Activated CD4-positive, alpha-beta memory T cell treated with anti-CD3 and anti-CD28 coated beads, Interleukin-2, amount 10 ng/mL, durations not matched to agents 7 days and 5 days (primary cell): ENCODE results near the gene CLEC16A. TPM values are rescaled to one million over a fixed set of nuclear protein-coding genes. Genes with fewer than 3 reads are reported as not detected.
A peak's percentile ranks its signal among the peaks of the same experiment; 100 is the strongest.

ENCODE experiments used
- CTCF ChIA-PET: fragments of 350-600 bp; sonication (Branson Sonifier 250); formaldehyde crosslinking; loops from one replicate; lab custom pipeline; 2021; ENCODE audit warnings: antibody characterized with exemption, inconsistent platforms; lab: Charles Lee
- POLR2A ChIA-PET: fragments of 350-600 bp; sonication (Branson Sonifier 250); formaldehyde crosslinking; loops from one replicate; lab custom pipeline; 2021; ENCODE audit warnings: antibody characterized with exemption; lab: Charles Lee
- DNase-seq: peaks from one replicate; pipeline ENCODE4 v3.0.0-alpha.2; 2020
- H3K27ac Mint-ChIP-seq: one replicate; pipeline ENCODE4 v1.8.0; 2021; ENCODE audit warnings: mild to moderate bottlenecking, mixed read lengths
- H3K27me3 Mint-ChIP-seq: one replicate; pipeline ENCODE4 v1.8.0; 2021; ENCODE audit warnings: mixed read lengths
- H3K36me3 Mint-ChIP-seq: one replicate; pipeline ENCODE4 v1.8.0; 2021; ENCODE audit warnings: low read depth, mixed read lengths
- H3K4me1 Mint-ChIP-seq: one replicate; pipeline ENCODE4 v1.8.0; 2021; ENCODE audit warnings: mixed read lengths
- H3K4me3 Mint-ChIP-seq: one replicate; pipeline ENCODE4 v1.8.0; 2021; ENCODE audit warnings: mild to moderate bottlenecking, mixed read lengths
- H3K9me3 Mint-ChIP-seq: one replicate; pipeline ENCODE4 v1.8.0; 2021; ENCODE audit warnings: mixed read lengths
- total RNA-seq, 2 experiments: library from RNA; stranded (reverse); gene quantifications; one replicate each; pipeline ENCODE4 v1.2.3, GENCODE V29; 2021

The CLEC16A gene
- total RNA-seq, 2 experiments from 2014 or later = 30.3 to 32.4 TPM

DNA sequence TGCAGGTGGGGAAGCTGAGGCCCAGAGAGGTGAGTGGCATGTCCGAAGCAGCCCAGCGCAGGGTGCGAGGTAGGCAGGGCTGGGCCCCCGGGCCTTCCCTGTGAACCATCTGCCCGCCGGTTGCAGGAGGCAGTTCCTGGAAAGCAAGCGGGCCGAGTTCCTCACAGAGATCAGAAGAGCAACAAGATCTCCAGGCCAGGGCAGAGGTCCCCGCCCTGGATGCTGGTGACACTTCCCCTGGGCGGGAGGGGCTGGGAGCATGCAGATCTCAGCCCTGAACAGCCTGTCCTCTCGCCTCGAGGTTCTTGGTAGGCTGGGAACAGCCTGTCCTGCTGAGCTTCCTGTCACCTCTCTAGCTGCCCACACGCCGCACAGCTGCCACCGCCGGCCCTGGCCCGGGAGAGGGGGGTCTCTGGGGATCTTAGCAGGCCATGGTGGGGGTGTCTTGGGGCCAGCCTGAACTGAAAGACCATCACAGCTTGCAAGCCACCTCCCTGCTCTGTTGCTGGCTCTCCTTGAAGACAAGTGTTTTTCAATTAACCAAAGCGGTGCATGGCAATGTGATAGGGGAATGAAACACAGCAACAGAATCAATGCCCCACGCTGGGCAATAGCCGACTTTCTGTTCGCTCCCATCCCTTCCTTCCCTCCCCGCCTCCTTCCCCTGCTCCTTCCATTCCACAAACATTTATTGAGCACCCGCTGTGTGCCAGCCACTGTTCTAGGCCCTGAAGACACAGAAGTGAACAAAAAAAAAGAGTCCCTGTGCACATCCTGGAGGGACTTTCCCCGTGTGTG is 279.9 kb downstream of the CLEC16A start:
- ChIA-PET POLR2A (interaction anchor here (0.9 to 5.5 kb wide), 37 partner anchors 8 to 573 kb away, joined by 3 to 102 read pairs (median 5); partner anchors contain the start of genes SOCS1 and ZC3H7A), CTCF (interaction anchor here (0.7 to 2.8 kb wide), 20 partner anchors 9 to 261 kb away, joined by 3 to 16 read pairs (median 5); partner anchors contain the start of gene SOCS1)
- peak overlapping the region; percentile 68 for H3K4me3 Mint-ChIP-seq
- H3K36me3 Mint-ChIP-seq = peaks cover 1% of the 10 kb centered on the region
- H3K9me3 Mint-ChIP-seq = peaks cover under 1% of the 10 kb centered on the region
- H3K4me1 Mint-ChIP-seq = peaks cover 67% of the 10 kb centered on the region
- no peaks in the 10 kb centered on the region for H3K27me3 Mint-ChIP-seq
- peak; percentile 85 for DNase-seq
- H3K27ac Mint-ChIP-seq = peak overlapping the region; percentile 99

DNA sequence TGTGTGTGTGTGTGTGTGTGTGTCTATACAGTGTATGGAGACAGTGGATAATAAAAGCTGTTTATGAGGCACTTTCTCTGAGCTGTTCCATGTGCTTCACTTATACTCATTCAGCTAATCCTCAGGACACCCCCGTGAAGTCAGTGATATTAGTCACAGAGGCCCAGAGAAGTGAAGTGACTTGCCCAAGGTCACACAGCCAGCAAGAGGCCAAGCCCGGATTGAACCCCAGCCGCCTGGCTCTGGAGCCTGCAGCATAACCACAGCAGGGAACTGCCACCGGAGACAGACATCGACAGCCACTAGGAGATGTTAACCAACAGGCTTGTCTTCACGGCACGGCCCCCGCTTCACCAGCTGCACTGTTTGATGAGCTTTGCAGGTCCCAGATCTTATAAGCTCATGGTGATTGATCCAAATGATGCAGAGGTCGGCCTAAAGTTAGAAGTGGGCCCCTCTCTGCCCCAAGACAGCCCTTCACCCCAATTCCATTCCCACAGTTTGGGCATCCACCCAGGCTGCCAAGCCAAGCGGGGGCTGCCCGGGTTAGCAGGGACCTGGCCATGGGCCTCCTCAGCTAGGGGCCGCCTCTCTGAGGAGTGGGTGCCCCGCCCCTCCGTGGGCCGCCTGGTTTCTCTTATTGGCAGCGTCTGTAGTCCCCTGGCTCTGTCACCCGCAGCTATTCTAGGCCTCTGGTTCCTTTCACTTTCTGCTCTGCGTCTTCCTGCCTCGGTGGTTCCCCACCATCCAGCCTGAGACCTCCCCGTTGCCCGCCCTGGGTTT is 280.7 kb downstream of the CLEC16A start:
- H3K4me3 Mint-ChIP-seq = peak overlapping the region; percentile 68
- DNase-seq = peak; percentile 82
- no peaks in the 10 kb centered on the region for H3K9me3 Mint-ChIP-seq
- ChIA-PET POLR2A (interaction anchor here (0.7 to 5.5 kb wide), 41 partner anchors 9 to 572 kb away, joined by 3 to 102 read pairs (median 5); partner anchors contain the start of genes SOCS1 and ZC3H7A), CTCF (interaction anchor here (0.7 to 2.8 kb wide), 21 partner anchors 8 to 261 kb away, joined by 3 to 16 read pairs (median 5); partner anchors contain the start of gene SOCS1)
- H3K27ac Mint-ChIP-seq = peak overlapping the region; percentile 99
- no peaks in the 10 kb centered on the region for H3K27me3 Mint-ChIP-seq
- H3K4me1 Mint-ChIP-seq = peaks cover 71% of the 10 kb centered on the region
- H3K36me3 Mint-ChIP-seq = no peaks in the 10 kb centered on the region

DNA sequence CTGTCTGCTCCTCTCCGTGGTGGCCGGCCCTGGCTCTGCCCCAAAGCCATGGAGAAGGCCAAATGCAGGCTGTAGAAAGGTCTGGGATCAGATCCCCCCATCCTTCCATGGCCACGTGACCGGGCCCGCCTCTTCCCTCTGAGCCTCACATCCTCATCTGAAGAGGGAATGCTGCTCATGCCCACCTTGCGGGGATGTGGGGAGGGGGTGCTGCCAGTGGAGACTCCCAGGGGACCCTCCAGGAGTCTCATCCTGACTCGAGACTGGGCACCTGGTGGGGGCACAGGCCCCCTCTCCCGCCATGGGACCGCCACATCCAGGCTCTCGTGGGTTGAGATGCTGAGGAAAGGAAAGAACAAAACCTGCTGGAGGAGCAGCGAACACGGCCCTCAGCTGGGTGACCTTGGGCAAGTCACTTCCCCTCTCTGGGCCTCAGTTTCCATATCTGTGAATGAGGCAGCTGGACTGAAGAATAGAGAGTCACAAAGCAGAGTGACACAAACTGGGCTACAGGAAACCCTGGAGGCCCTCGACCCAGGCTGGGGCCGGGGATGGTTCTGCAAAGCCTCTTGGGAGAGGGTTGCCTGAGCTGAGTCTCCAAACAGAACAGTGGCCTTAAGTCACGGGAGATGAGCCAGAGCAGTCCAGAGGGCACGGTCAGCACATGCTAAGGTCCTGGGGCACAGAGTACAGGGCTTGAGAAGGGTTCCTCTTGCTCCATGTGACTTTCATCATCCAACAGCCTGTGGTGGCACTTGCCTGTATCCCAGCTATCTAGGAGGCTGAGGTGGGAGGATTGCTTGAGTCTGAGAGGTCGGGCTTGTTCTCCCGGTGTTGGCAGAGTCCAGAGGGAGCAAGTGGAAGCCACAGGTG is 281.5 kb downstream of the CLEC16A start:
- no peak for DNase-seq
- POLR2A ChIA-PET = interaction anchor here (0.9 to 5.5 kb wide), 30 partner anchors 8 to 571 kb away, joined by 3 to 102 read pairs (median 6); partner anchors contain the start of genes SOCS1 and ZC3H7A
- CTCF ChIA-PET = interaction anchor here (1.0 to 2.7 kb wide), 13 partner anchors 11 to 262 kb away, joined by 3 to 16 read pairs (median 6); partner anchors contain the start of gene SOCS1
- Mint-ChIP-seq H3K4me3 (peak overlapping the region; percentile 68), H3K27me3 (no peaks in the 10 kb centered on the region), H3K36me3 (no peaks in the 10 kb centered on the region), H3K9me3 (no peaks in the 10 kb centered on the region), H3K4me1 (peaks cover 75% of the 10 kb centered on the region), H3K27ac (peak overlapping the region; percentile 99)

DNA sequence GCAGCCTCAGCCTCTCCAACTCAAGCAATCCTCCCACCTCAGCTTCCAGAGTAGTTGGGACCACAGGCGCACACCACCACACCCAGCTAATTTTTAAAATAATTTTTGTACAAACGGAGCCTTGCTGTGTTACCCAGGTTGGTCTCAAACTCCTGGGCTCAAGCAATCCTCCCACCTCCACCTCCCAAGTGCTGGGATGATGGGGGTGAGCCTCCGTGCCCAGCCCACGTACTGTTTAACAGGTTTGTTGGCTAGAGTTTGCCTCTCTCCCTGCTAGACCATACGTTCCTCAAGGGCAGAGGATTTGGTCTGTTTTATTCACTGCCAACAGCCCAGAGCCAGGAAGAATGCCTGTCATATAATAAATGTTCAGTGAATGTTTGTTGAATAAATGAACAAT is 285.1 kb downstream of the CLEC16A start:
- no peak overlapping the region for H3K4me3 Mint-ChIP-seq
- H3K27me3 Mint-ChIP-seq = no peaks in the 10 kb centered on the region
- H3K9me3 Mint-ChIP-seq = no peaks in the 10 kb centered on the region
- no peaks in the 10 kb centered on the region for H3K36me3 Mint-ChIP-seq
- no peak for DNase-seq
- peak overlapping the region; percentile 23 for H3K27ac Mint-ChIP-seq
- ChIA-PET POLR2A (interaction anchor here (1.0 to 15.7 kb wide), 3 partner anchors 17 to 68 kb away, joined by 3 to 302 read pairs (median 4); partner anchors contain the start of gene SOCS1), CTCF (interaction anchor here (1.3 kb wide), 1 partner anchor 27 kb away, joined by 4 read pairs; the partner anchor contains the start of gene SOCS1)
- H3K4me1 Mint-ChIP-seq = peaks cover 89% of the 10 kb centered on the region

DNA sequence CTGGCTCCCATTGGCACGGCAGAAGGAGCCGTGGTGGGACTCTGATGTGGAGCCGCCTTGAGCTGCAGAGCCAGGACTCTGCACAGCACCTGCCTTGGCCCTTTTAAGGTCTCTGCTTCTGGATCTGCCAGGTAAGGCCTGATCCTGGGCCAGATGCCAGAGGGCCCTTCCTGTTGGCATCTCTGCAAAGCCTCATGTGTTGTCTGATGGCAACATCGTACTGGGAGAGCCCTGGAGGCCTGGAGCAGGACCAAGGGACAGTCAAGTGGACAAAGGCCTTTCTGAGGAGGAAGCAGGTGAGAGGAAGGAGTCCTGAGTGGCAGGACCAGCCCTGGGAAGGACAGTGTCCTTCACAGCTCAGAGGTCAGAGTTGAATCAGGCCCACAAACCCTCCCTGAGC is 285.5 kb downstream of the CLEC16A start:
- ChIA-PET POLR2A (interaction anchor here (1.0 to 15.7 kb wide), 2 partner anchors 24 to 69 kb away, joined by 3 to 302 read pairs; partner anchors contain the start of gene SOCS1), CTCF (interaction anchor here (1.3 kb wide), 1 partner anchor 26 kb away, joined by 4 read pairs; the partner anchor contains the start of gene SOCS1)

DNA sequence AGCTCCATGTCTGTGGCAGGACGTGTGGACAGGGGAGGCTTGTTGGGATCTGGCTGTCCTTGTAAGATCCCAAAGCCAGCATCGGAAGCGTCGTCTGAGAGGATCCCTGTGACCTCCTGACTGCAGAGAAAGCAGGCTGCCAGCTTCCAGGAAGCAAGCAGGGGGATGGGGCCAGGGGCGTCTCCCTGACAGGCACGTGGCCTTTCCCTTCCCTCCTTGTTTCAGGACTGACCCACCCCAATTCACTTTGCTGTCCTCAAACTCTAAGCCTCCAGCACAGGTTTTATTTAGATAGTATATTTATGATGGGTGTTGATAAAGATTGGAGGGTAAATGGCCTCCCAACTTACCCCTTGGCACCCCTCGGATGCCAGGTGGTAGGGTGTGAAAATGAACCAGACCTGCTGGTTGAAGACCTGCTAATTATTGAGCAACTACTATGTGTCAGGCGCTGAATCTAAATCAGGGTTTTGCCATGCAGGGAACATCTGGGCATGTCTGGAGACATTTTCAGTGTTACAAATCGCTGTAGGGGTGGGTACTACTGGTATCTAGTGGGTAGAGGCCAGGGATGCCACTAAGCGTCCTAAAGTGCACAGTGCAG is 287.1 kb downstream of the CLEC16A start:
- no peak for DNase-seq
- H3K36me3 Mint-ChIP-seq = no peaks in the 10 kb centered on the region
- peak overlapping the region; percentile 85 for H3K27ac Mint-ChIP-seq
- CTCF ChIA-PET = no interaction called here
- H3K4me3 Mint-ChIP-seq = no peak overlapping the region
- peaks cover 83% of the 10 kb centered on the region for H3K4me1 Mint-ChIP-seq
- POLR2A ChIA-PET = interaction anchor here (1.0 to 15.7 kb wide), 4 partner anchors 23 to 267 kb away, joined by 3 to 302 read pairs (median 22); partner anchors contain the start of gene SOCS1
- H3K27me3 Mint-ChIP-seq = no peaks in the 10 kb centered on the region
- H3K9me3 Mint-ChIP-seq = no peaks in the 10 kb centered on the region

More for the DNA sequence above, 285.5 kb downstream of the CLEC16A start:
- no peak for DNase-seq
- Mint-ChIP-seq H3K36me3 (no peaks in the 10 kb centered on the region), H3K4me1 (peaks cover 88% of the 10 kb centered on the region), H3K9me3 (no peaks in the 10 kb centered on the region), H3K27ac (peak overlapping the region; percentile 47), H3K4me3 (no peak overlapping the region), H3K27me3 (no peaks in the 10 kb centered on the region)

Other genes with a start within 250 kb of the CLEC16A start
- gene TEKT5, start 249.6 kb upstream of the CLEC16A start, total RNA-seq = not detected
- 10 to 100 TPM; 29.4 to 31.5 TPM for gene NUBP1, start 200.7 kb upstream of the CLEC16A start, total RNA-seq
- gene TVP23A, start 125.8 kb upstream of the CLEC16A start, total RNA-seq = not detected
- 10 to 100 TPM; 48.5 to 48.9 TPM for gene CIITA, start 67.4 kb upstream of the CLEC16A start, total RNA-seq
- gene DEXI, start 2.1 kb upstream of the CLEC16A start, total RNA-seq = 10 to 100 TPM; 24.2 to 24.7 TPM